ENCODE results near the gene CDC42BPB. TPM values are rescaled to one million over a fixed set of nuclear protein-coding genes. Genes with fewer than 3 reads are reported as not detected.
A peak's percentile ranks its signal among the peaks of the same experiment; 100 is the strongest.

The CDC42BPB gene
- polyA plus RNA-seq, 1 donor (not counting 4 experiments of a cell fraction or from before 2014, with no cell fraction given), result 41.3 TPM

DNA sequence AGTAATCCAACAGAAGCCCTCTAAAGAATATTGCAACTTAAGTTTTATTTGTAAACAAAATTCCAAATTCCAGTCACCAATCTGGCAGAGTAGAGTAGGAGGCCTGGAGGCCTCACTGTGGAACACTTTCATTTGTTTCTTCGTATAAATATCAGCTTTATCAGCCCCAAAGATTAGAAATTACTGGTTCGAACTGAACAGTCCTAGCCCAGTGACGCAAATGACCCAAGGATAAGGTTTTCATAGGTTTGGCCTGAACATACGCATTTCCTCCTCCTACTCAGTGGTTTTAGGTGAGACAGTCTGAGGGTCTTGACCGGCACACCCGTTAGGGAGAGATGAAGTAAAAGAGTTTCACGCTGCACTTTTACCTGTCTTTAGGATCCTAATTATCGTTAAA is 1.7 kb downstream of the CDC42BPB start:
- no peaks in the 10 kb centered on the region for H3K9me3 ChIP-seq (ENCODE audit: control insufficient read depth, low read depth, low read length)
- peak overlapping the region; percentile 83 for H3K9ac ChIP-seq (ENCODE audit: control insufficient read depth, extremely low read depth, insufficient read depth, low read length)
- TF ChIP-seq, protein P1, sequence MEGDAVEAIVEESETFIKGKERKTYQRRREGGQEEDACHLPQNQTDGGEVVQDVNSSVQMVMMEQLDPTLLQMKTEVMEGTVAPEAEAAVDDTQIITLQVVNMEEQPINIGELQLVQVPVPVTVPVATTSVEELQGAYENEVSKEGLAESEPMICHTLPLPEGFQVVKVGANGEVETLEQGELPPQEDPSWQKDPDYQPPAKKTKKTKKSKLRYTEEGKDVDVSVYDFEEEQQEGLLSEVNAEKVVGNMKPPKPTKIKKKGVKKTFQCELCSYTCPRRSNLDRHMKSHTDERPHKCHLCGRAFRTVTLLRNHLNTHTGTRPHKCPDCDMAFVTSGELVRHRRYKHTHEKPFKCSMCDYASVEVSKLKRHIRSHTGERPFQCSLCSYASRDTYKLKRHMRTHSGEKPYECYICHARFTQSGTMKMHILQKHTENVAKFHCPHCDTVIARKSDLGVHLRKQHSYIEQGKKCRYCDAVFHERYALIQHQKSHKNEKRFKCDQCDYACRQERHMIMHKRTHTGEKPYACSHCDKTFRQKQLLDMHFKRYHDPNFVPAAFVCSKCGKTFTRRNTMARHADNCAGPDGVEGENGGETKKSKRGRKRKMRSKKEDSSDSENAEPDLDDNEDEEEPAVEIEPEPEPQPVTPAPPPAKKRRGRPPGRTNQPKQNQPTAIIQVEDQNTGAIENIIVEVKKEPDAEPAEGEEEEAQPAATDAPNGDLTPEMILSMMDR (optimal IDR thresholded peaks at IDR 0.05 in 1 of 3, IDR thresholded peaks at IDR 0.05 in 1 of 3, conservative IDR thresholded peaks at IDR 0.05 in 1 of 3; ENCODE audit: extremely low read depth in 1 of 3, insufficient read depth in 2 of 3, low read length in 3 of 3), result no peak
- TF ChIP-seq EZH2 (IDR thresholded peaks at IDR 0.05; ENCODE audit: low read length), result no peak
- H3K4me3 ChIP-seq (ENCODE audit: control insufficient read depth in 2 of 3, extremely low read depth in 1 of 3, insufficient read depth in 2 of 3, low read depth in 1 of 3, low read length in 3 of 3), result peak overlapping the region; percentile 63 to 92 (median 84)
- no peaks in the 10 kb centered on the region for H3K27me3 ChIP-seq (ENCODE audit: control insufficient read depth, extremely low read depth, insufficient read depth, low read length)
- DNase-seq (ENCODE audit: low read depth, low spot score), result no peak
- FAIRE-seq, result no peak
- peaks cover 15% of the 10 kb centered on the region for H3K4me1 ChIP-seq (ENCODE audit: control insufficient read depth, extremely low read depth, insufficient read depth, low read length)
- H4K20me1 ChIP-seq (ENCODE audit: control insufficient read depth, extremely low read depth, insufficient read depth, low read length), result peaks cover 5% of the 10 kb centered on the region
- H2AFZ ChIP-seq (ENCODE audit: control insufficient read depth, low read length), result no peak overlapping the region
- H3K27ac ChIP-seq (ENCODE audit: control insufficient read depth, insufficient read depth, low read length), result no peak overlapping the region
- dilution Hi-C loops (cut with MboI; ENCODE audit: extremely low pct_ligation_motif_present, low sequenced_read_pairs), result no loop called here
- H3K79me2 ChIP-seq (ENCODE audit: control insufficient read depth, insufficient read depth, low read length), result peaks cover 62% of the 10 kb centered on the region
- H3K4me2 ChIP-seq (ENCODE audit: control insufficient read depth, extremely low read depth, insufficient read depth, low read depth, low read length), result peak overlapping the region; percentile 86
- peaks cover 3% of the 10 kb centered on the region for H3K9me1 ChIP-seq (ENCODE audit: control insufficient read depth, extremely low read depth, insufficient read depth, low read length)
- H3K36me3 ChIP-seq (ENCODE audit: control insufficient read depth in 2 of 2, extremely low read depth in 1 of 2, insufficient read depth in 2 of 2, low read length in 2 of 2), result peaks cover 1 to 13% of the 10 kb centered on the region in 2 experiments

DNA sequence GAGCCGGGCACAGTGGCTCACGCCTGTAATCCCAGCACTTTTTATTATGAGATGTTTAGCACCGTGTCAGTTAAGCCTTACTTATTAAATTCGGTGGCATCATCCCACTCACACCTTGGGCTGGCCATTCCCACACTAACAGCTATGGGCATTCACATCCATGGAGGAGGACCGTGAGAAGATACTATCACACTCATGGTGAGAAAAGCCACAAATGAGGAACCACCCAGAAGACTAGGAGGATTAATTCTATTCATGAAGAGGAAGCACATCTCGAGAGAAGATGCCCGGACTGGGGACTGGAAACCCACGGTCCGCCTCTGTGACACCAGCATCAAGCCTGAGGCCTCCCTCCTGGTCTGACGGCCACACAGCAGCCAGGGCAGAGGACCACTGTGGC is 4.9 kb downstream of the CDC42BPB start:
- Histone ChIP-seq H3K27me3 (ENCODE audit: control insufficient read depth, extremely low read depth, insufficient read depth, low read length) (no peaks in the 10 kb centered on the region), H3K4me2 (ENCODE audit: control insufficient read depth, extremely low read depth, insufficient read depth, low read depth, low read length) (no peak overlapping the region), H4K20me1 (ENCODE audit: control insufficient read depth, extremely low read depth, insufficient read depth, low read length) (peaks cover 5% of the 10 kb centered on the region), H2AFZ (ENCODE audit: control insufficient read depth, low read length) (no peak overlapping the region), H3K4me3 (ENCODE audit: control insufficient read depth in 2 of 3, extremely low read depth in 1 of 3, insufficient read depth in 2 of 3, low read depth in 1 of 3, low read length in 3 of 3) (no peak overlapping the region), H3K9ac (ENCODE audit: control insufficient read depth, extremely low read depth, insufficient read depth, low read length) (no peak overlapping the region), H3K9me3 (ENCODE audit: control insufficient read depth, low read depth, low read length) (no peaks in the 10 kb centered on the region), H3K79me2 (ENCODE audit: control insufficient read depth, insufficient read depth, low read length) (peaks cover 84% of the 10 kb centered on the region), H3K4me1 (ENCODE audit: control insufficient read depth, extremely low read depth, insufficient read depth, low read length) (peaks cover 12% of the 10 kb centered on the region), H3K27ac (ENCODE audit: control insufficient read depth, insufficient read depth, low read length) (no peak overlapping the region), H3K36me3 (ENCODE audit: control insufficient read depth in 2 of 2, extremely low read depth in 1 of 2, insufficient read depth in 2 of 2, low read length in 2 of 2) (peaks cover 0 to 13% of the 10 kb centered on the region in 2 experiments), H3K9me1 (ENCODE audit: control insufficient read depth, extremely low read depth, insufficient read depth, low read length) (peaks cover 3% of the 10 kb centered on the region)
- DNase-seq (ENCODE audit: low read depth, low spot score) (no peak), FAIRE-seq (no peak)
- TF ChIP-seq, protein P1 (optimal IDR thresholded peaks at IDR 0.05 in 1 of 3, IDR thresholded peaks at IDR 0.05 in 1 of 3, conservative IDR thresholded peaks at IDR 0.05 in 1 of 3; ENCODE audit: extremely low read depth in 1 of 3, insufficient read depth in 2 of 3, low read length in 3 of 3), result no peak
- no peak for TF ChIP-seq EZH2 (IDR thresholded peaks at IDR 0.05; ENCODE audit: low read length)
- dilution Hi-C loops (cut with MboI; ENCODE audit: extremely low pct_ligation_motif_present, low sequenced_read_pairs), result no loop called here
